GM18861 (cell line): ENCODE measurements around the gene OSBPL10.

Experiments
- ATAC-seq: cut with Tn5 transposase; IDR thresholded peaks from one replicate; pipeline ENCODE4 v1.9.1; 2021; ENCODE audit not compliant: unreplicated experiment

Gene OSBPL10

GRCh38 chr3:31687020-31687802, 293.9 kb downstream of the OSBPL10 start:
- ATAC-seq = no peak

DNA sequence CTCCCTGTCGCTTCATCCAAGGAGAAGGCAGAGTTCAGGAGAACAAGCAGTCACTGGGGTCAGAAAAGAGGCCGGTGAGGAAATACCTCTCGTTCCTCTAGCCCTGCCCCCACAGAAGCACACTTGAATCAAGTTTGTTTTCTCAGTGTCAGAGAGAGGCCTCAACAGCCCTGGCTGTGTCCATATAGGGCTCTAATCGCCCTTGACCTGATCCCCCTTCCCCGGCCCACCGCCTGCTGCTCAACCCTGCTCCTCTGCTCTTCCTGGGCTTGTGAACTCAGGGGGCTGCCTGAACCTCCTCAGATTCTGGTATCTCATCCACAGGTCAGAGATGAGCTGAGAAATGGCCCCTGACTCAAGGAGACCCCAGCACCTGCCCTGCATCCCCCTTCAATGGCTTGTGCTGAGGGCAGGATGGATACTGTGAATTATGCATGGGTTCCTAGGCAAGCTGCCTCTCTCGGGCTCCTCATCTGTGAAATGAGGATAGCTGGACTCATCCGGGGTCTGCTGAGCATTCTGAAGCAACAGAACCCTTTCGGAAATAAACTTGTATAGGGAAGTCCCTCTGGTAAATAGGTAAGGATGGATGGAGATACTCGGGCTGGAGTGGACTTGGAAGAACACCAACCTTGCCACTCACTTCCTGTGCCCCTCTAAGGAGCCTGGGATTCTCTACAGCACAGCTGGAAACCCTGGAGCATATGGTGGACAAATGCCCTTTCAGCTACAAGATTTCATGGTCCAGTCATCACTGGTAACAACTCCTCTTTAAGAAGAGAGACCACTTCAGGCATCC, 300.8 kb downstream of the OSBPL10 start:
- no peak for ATAC-seq

- ATAC-seq = no peak
These were observed 304.5 kb downstream of the OSBPL10 start for GRCh38 chr3:31676556-31676955.

GRCh38 chr3:31673950-31674349, 307.1 kb downstream of the OSBPL10 start:
- ATAC-seq = no peak

DNA sequence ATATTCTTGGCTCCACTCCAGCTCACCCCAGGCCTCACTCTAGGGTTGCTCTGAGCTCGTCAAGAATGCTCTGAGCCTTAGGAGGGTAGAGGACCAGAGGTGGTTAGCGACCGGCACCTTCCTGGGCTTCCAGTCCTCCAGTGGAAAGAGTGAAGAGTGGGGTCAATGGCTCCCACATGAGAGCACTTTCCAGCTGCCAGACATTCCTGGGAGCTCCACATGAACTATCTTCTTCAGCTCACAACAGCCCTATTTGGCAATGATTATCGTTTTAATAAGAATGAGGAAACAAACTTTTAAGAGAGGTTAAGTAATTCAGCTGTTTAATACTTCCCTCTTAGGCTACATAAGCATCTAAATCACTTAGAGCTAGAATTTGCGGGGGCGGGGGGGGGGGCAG, 309.1 kb downstream of the OSBPL10 start:
- no peak for ATAC-seq

DNA sequence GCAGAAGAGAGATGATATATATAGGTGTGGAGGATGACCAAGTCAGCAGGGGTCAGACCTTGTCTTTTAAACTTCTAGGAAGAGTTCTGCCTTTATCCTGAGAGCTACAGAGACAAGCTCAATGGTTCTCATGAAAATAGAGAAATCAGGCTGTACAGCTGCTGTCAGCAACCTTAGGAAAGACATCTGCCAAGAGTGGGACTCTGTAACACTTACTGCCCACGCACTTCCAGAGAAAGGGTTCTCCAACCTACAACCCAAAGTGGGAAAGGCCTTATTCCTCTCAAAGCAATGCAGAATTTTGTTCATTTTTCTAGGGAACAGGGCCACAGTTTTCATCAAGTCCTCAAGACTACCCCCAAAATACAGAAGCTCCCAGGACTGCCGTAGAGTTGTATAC, 309.6 kb downstream of the OSBPL10 start:
- ATAC-seq = no peak

DNA sequence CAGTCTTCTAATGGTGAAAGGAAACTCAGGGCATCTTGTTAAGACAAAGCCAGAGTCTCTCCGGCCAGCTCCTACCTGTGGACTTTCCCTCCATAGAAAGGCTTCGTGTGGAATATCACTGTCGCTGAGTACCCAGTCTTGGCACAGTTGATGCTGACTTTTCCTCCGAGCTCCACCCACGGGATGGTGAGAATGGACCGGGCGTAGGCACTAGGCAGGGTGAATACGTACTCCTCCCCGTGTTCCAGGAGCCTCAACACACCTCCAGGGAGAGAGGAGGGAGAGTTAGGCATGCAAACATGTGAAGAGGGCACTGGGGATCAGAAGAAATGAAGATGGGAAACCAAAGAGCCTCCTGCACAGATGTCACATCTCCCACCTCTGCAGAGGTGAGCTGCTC, 310.3 kb downstream of the OSBPL10 start:
- ATAC-seq = no peak

DNA sequence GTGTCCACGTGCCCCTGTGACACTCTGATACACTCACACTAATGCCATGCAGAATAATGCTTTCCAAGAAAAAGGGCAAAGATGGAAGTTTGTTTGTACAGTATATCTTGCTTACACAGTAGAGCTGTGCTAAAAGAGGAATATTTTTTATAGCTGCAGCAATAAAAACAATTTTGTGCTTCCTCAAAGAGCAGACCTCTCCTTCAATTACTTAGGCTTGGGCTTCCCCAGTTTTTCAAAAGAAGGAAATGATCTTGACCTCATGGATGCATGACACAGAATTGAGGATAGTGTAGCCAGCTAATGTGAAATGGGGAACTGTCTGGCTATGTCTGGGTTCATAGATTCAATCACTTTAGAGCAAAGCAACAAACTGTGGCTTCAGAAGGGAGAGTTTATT, 310.9 kb downstream of the OSBPL10 start:
- no peak for ATAC-seq

GRCh38 chr3:31668242-31668641, 312.8 kb downstream of the OSBPL10 start:
- ATAC-seq = no peak

DNA sequence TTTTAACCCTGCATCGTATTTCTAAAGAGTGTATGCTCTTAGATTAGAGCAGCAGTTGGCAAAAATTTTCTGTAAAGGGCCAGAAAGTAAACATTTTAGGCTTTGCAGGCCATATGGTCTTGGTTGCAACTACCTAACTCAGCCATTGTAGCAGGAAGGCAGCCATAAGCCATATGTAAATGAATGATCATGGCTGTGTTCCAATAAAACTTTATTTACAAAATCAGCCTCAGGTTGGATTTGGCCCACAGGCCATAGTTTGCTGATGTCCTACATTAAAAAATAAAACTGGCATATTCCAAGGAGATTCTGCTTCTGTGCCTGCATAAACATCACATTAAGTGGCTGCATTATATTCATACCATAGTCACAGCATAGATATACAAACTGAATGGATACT, 313.5 kb downstream of the OSBPL10 start:
- ATAC-seq = no peak

DNA sequence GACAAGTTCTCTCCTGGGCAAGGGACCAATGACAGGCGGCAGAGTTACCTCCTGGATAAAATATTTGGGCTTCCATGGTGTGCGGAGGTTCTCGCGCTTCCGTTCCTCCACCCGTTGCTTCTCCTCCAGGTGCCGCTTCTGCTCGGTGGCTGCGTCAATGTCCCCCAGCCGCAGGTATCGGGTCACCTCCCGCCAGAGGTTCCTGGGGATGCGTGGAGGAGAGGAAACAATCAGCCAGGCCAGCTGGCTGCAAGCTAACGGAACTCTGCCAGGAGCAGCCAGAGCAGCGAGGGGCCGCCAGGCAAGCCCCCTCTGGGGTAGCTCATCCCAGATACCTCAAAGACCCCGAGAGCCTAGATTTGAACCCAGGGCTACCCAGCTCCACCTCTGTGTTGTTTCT, 317.0 kb downstream of the OSBPL10 start:
- no peak for ATAC-seq

DNA sequence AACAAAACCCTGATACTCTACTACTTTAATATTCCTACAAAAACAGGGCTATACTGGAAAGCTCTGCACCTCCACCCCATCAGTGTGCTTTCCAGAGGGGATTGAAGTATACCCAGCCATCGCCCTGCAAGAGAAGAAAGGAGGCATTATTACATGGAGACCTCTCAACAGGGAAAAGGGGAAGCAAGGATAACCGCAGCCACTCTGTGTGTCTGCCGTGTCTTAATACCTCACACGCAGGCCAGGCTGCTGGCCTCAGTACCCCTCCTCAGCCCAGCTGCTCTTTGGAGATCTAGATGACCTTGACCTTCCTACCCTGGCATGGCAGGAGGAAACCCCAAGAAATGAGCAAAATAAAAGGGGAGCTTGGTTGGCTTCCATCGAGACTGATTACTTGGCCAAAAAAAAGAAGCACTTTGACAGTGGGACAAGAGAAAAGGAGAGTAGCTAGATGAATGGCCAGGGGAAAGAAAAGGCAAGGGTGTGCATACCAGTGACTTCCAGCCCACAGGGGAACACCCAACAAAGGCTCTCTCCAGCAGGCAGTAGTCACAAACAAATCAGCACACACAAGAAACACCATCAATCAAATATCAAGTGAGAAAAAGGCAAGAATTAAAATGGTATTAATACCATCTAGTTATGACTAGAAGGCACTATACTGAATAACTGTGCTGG, 318.9 kb downstream of the OSBPL10 start:
- ATAC-seq = no peak

DNA sequence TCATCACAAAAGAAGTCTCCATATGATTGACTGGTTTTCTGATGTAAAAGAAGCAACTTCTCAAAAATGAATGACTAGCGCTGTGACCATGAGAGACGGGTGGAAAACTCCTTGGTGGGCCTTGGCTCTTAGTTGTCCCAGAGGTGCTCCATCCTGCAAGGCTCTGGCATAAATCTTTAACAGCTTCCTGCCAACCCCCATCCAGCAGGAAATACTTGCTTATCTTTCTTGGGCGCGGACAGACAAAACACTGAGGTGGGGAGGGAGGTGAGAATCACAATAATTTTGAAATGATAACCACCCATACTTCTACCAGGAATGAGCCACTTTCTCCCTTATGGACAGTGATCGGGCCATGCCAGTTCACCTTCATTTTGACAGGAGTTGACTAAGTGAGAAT, 319.8 kb downstream of the OSBPL10 start:
- ATAC-seq = no peak

- ATAC-seq = no peak
These were observed 321.8 kb downstream of the OSBPL10 start for GRCh38 chr3:31659246-31659645.

GRCh38 chr3:31654998-31655397, 326.1 kb downstream of the OSBPL10 start:
- no peak for ATAC-seq

DNA sequence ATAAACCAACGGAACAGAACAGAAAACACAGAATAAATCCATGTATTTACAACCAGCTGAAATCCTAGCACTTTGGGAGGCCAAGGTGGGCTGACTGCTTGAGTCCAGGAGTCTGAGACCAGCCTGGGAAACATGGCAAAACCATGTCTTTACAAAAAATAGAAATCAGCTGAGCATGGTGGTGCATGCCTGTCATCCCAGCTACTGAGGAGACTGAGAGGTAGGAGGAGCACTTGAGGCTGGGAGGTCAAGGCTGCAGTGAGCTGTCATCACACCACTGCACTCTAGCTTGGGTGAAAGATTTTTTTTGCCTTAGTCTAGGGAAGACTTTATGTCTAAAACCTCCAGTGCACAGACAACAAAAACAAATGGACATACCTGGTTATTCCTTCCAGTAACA, 327.6 kb downstream of the OSBPL10 start:
- ATAC-seq = no peak

- no peak for ATAC-seq
These were observed 328.8 kb downstream of the OSBPL10 start for GRCh38 chr3:31652296-31652695.

- no peak for ATAC-seq
These were observed 332.6 kb downstream of the OSBPL10 start for GRCh38 chr3:31648286-31648968.

DNA sequence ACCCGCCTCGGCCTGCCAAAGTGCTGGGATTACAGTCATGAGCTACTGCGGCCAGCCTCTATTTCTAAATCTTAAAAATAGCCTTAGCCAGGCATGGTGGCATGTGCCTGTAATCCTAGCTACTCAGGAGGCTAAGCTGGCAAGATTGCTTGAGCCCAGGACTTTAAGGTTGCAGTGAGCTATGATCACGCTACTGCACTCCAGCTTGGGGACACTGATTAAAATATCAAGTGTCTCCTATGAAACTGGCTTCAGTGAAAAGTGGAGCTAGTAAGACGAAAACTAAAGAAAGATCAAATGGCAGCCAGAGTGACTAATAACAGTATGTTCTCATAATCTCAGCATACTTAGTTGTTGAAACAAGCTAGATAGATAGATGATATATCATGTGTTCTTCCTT, 335.8 kb downstream of the OSBPL10 start:
- ATAC-seq = no peak

GRCh38 chr3:31639828-31640227, 341.2 kb downstream of the OSBPL10 start:
- no peak for ATAC-seq

- ATAC-seq = no peak
These were observed 344.2 kb downstream of the OSBPL10 start for GRCh38 chr3:31636694-31637442.
